Uterus (tissue), 2 donors: ENCODE results near the gene DLG1.

Source experiments
- CTCF ChIP-seq, 4 experiments: fragments of 200-600 bp in 2 of 4; fragments of 450-650 bp in 2 of 4; sonication (generic) in 2 of 4; IDR thresholded peaks; one replicate each; pipeline ENCODE4 v1.5.1; 2016 to 2019; ENCODE audit warnings: antibody characterized with exemption in 4 of 4, mild to moderate bottlenecking in 2 of 4, moderate library complexity in 1 of 4
- POLR2A ChIP-seq, 2 donors: fragments of 450-650 bp; IDR thresholded peaks; one replicate each; pipeline ENCODE4 v1.6.1; 2016; ENCODE audit warnings: antibody characterized with exemption in 2 of 2, mild to moderate bottlenecking in 1 of 2, moderate library complexity in 1 of 2

GRCh38 chr3:197225579-197225978, 72.8 kb downstream of the DLG1 start:
- TF ChIP-seq CTCF (IDR thresholded peaks at IDR 0.05) (no peak), POLR2A (IDR thresholded peaks at IDR 0.05) (no peak)
